ENCODE data around the gene SMIM35.
A peak's percentile ranks its signal among the peaks of the same experiment; 100 is the strongest.
"Not testable (repeated sequence)": the region's sequence is repeated elsewhere in the genome, so short reads cannot be mapped to it uniquely, and the experiment has no call there.

SMIM35 gene

GRCh38 chr11:117983163-117983475 lies 103.6 kb downstream of the SMIM35 start:
- no peak for DNase-seq (ENCODE audit: low spot score)

GRCh38 chr11:117980720-117981119 lies 106.0 kb downstream of the SMIM35 start:
- no peak for DNase-seq (ENCODE audit: low spot score)

- no peak for DNase-seq (ENCODE audit: low spot score)
Observed at GRCh38 chr11:117980280-117980679, 106.5 kb downstream of the SMIM35 start.

- DNase-seq (ENCODE audit: low spot score) = no peak
Observed at GRCh38 chr11:117979481-117980211, 107.1 kb downstream of the SMIM35 start.

GRCh38 chr11:117978991-117979390 lies 107.8 kb downstream of the SMIM35 start:
- DNase-seq (ENCODE audit: low spot score) = no peak

GRCh38 chr11:117978291-117978910 lies 108.4 kb downstream of the SMIM35 start:
- not testable (repeated sequence) for DNase-seq (ENCODE audit: low spot score)

GRCh38 chr11:117977612-117978264 lies 109.0 kb downstream of the SMIM35 start:
- DNase-seq (ENCODE audit: low spot score) = not testable (repeated sequence)

GRCh38 chr11:117977029-117977428 lies 109.7 kb downstream of the SMIM35 start:
- no peak for DNase-seq (ENCODE audit: low spot score)

- no peak for DNase-seq (ENCODE audit: low spot score)
Observed at GRCh38 chr11:117976445-117976844, 110.3 kb downstream of the SMIM35 start.

- DNase-seq (ENCODE audit: low spot score) = no peak
Observed at GRCh38 chr11:117973503-117973860, 113.3 kb downstream of the SMIM35 start.

- no peak for DNase-seq (ENCODE audit: low spot score)
Observed at GRCh38 chr11:117972629-117973502, 113.9 kb downstream of the SMIM35 start.

GRCh38 chr11:117972044-117972443 lies 114.7 kb downstream of the SMIM35 start:
- DNase-seq (ENCODE audit: low spot score) = no peak

GRCh38 chr11:117970400-117971024 lies 116.3 kb downstream of the SMIM35 start:
- peak; percentile 51 for DNase-seq (ENCODE audit: low spot score)

GRCh38 chr11:117969160-117969991 lies 117.4 kb downstream of the SMIM35 start:
- no peak for DNase-seq (ENCODE audit: low spot score)

- DNase-seq (ENCODE audit: low spot score) = no peak
Observed at GRCh38 chr11:117966908-117967307, 119.9 kb downstream of the SMIM35 start.

- no peak for DNase-seq (ENCODE audit: low spot score)
Observed at GRCh38 chr11:117962826-117963225, 123.9 kb downstream of the SMIM35 start.

GRCh38 chr11:117961896-117962295 lies 124.9 kb downstream of the SMIM35 start:
- no peak for DNase-seq (ENCODE audit: low spot score)

GRCh38 chr11:117960406-117960805 lies 126.4 kb downstream of the SMIM35 start:
- no peak for DNase-seq (ENCODE audit: low spot score)

GRCh38 chr11:117959438-117960149 lies 127.2 kb downstream of the SMIM35 start:
- no peak for DNase-seq (ENCODE audit: low spot score)

- DNase-seq (ENCODE audit: low spot score) = no peak
Observed at GRCh38 chr11:117958949-117959348, 127.8 kb downstream of the SMIM35 start.

Data from CD4-positive, alpha-beta T cell treated with Interleukin-6 at 100 ng/mL for 8 hours (primary cell).